Skeletal muscle tissue (tissue), 4 donors: ENCODE measurements around the gene ITGA1. TPM values are rescaled to one million over a fixed set of nuclear protein-coding genes. Genes with fewer than 3 reads are reported as not detected.

Source experiments
- H3K27ac ChIP-seq: one replicate; pipeline ENCODE4 v1.7.0; 2013; ENCODE audit warnings: mild to moderate bottlenecking, low read depth, low read length, inconsistent platforms
- H3K27me3 ChIP-seq, 3 donors: one replicate each; pipeline ENCODE4 v1.7.0; 2013; ENCODE audit warnings: low read length in 3 of 3; ENCODE audit not compliant: control insufficient read depth in 3 of 3, insufficient read depth in 3 of 3
- H3K36me3 ChIP-seq, 3 donors: one replicate each; pipeline ENCODE4 v1.7.0; 2013; ENCODE audit warnings: low read length in 3 of 3; ENCODE audit not compliant: control insufficient read depth in 3 of 3, insufficient read depth in 3 of 3
- H3K4me1 ChIP-seq, 3 donors: one replicate each; pipeline ENCODE4 v1.7.0; 2013; ENCODE audit warnings: low read length in 3 of 3, mild to moderate bottlenecking in 3 of 3; ENCODE audit not compliant: control insufficient read depth in 3 of 3, insufficient read depth in 3 of 3
- H3K4me3 ChIP-seq, 3 donors: one replicate each; pipeline ENCODE4 v1.7.0; 2013; ENCODE audit warnings: low read length in 3 of 3
- H3K9ac ChIP-seq, 3 donors: one replicate each; pipeline ENCODE4 v1.7.0; 2013; ENCODE audit warnings: low read length in 3 of 3, mild to moderate bottlenecking in 3 of 3, moderate library complexity in 2 of 3, low read depth in 1 of 3
- H3K9me3 ChIP-seq, 3 donors: one replicate each; pipeline ENCODE4 v1.7.0; 2013; ENCODE audit warnings: low read length in 3 of 3; ENCODE audit not compliant: control insufficient read depth in 3 of 3
- total RNA-seq: library from RNA; depleted of rRNA; stranded (reverse); fragments of >200 nt; gene quantifications from one replicate; pipeline ENCODE4 v1.2.3, GENCODE V29; 2014
- donor health status: Osteomylitis.

The ITGA1 gene
- total RNA-seq, 1 donor from 2014 or later = 22.4 TPM

DNA sequence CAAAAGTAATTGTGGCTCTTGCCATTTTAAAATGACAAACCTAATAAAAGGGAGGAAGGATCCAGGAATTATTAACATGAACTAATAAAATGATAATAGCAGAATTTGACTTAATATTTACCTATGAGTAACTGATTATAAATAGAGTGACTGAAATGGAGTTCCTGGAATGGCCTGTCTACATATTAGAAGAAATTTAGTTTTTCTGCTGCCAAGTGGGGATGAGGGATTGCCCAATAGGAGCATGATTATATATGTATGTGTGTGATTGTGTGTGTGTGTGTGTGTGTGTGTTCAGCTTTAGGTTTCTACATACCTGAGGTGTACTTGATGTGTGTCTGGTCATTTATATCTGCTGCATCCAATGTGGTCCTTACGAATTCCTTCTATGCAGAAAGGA, 36.6 kb upstream of the ITGA1 start:
- Histone ChIP-seq H3K27ac (no peak overlapping the region), H3K9me3 (no peaks in the 10 kb centered on the region), H3K27me3 (no peaks in the 10 kb centered on the region), H3K36me3 (no peaks in the 10 kb centered on the region), H3K4me3 (no peak overlapping the region), H3K9ac (no peak overlapping the region), H3K4me1 (no peaks in the 10 kb centered on the region)

DNA sequence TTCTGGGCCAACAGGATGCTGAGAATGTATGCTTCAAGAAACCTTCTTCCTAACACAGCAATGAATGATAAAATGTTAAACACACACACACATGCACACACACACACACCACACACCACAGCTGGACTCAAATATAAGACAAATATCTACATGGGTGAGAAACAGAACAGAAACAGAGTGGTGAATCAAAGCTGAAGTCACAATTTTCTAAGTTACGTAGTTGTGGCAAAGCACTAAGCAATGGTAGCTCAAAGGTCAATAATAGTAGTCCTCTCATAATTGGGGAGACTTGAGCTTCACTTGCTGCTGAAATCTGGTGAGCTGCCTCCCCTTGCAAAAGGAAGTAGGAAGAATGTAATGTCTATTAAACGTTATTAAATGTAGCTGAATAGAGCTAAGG, 33.7 kb upstream of the ITGA1 start:
- Histone ChIP-seq H3K36me3 (no peaks in the 10 kb centered on the region), H3K27ac (no peak overlapping the region), H3K4me1 (no peaks in the 10 kb centered on the region), H3K9ac (no peak overlapping the region), H3K9me3 (no peaks in the 10 kb centered on the region), H3K4me3 (no peak overlapping the region), H3K27me3 (no peaks in the 10 kb centered on the region)

DNA sequence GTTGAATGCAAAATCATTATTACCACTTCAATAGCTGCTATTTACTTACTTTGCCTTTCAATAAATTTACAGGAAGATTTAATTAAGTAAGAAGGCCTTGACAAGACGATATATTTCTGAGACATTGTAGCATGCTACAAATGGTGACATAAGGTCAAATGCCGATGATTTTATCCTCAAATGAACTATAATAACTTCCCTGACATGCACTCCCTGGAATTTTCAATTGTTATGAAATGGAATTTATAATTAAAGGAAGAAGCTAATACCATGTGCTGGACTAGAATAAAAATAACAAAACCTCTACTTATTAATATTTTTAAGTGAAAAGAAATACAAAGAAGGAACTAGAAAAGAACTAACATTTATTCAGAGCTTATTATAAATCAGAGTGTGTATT, 30.2 kb upstream of the ITGA1 start:
- H3K9me3 ChIP-seq = no peaks in the 10 kb centered on the region
- no peak overlapping the region for H3K9ac ChIP-seq
- no peaks in the 10 kb centered on the region for H3K27me3 ChIP-seq
- H3K36me3 ChIP-seq = no peaks in the 10 kb centered on the region
- H3K4me3 ChIP-seq = no peak overlapping the region
- H3K27ac ChIP-seq = no peak overlapping the region
- H3K4me1 ChIP-seq = no peaks in the 10 kb centered on the region

DNA sequence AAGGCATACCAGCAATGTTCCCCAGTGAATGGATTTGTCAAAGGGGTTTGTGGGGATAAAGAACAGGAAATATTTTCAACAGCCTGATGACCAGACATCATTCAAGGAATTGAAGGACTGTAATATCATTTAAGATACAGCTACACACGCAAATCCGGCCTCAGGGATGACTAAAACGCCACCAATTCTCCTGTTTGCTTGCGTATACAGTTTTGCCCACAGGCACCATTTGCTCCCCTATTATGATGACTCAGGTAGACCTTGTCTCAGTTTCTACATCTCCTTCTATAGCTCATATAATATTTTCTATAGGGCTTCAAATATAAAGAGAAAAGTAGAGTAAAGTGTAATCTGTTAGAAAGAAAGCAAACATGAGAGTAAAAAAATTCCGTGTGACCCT, 29.7 kb upstream of the ITGA1 start:
- H3K27me3 ChIP-seq = no peaks in the 10 kb centered on the region
- H3K36me3 ChIP-seq = no peaks in the 10 kb centered on the region
- no peak overlapping the region for H3K4me3 ChIP-seq
- no peak overlapping the region for H3K9ac ChIP-seq
- no peak overlapping the region for H3K27ac ChIP-seq
- no peaks in the 10 kb centered on the region for H3K9me3 ChIP-seq
- no peaks in the 10 kb centered on the region for H3K4me1 ChIP-seq

DNA sequence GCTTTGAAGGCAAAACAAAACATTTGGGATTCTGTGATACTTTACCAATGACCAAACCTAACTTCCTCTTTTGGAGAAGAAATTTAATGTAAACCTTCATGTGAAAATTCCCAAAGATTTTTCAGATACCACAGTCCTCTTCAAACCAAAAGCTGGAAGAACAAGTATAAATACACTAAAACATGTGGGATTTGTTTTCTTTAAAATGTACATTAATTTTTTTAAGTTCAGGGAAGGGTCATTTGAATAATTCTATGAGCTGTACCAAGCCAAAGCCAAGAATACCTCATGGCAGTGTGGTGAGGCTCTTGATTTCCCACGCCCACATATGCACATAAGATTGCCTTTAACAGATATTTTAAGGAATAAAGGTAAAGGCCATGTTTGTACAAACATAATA, 28.4 kb upstream of the ITGA1 start:
- H3K4me3 ChIP-seq = no peak overlapping the region
- H3K36me3 ChIP-seq = no peaks in the 10 kb centered on the region
- no peaks in the 10 kb centered on the region for H3K9me3 ChIP-seq
- H3K4me1 ChIP-seq = no peaks in the 10 kb centered on the region
- H3K9ac ChIP-seq = no peak overlapping the region
- no peak overlapping the region for H3K27ac ChIP-seq
- H3K27me3 ChIP-seq = no peaks in the 10 kb centered on the region

DNA sequence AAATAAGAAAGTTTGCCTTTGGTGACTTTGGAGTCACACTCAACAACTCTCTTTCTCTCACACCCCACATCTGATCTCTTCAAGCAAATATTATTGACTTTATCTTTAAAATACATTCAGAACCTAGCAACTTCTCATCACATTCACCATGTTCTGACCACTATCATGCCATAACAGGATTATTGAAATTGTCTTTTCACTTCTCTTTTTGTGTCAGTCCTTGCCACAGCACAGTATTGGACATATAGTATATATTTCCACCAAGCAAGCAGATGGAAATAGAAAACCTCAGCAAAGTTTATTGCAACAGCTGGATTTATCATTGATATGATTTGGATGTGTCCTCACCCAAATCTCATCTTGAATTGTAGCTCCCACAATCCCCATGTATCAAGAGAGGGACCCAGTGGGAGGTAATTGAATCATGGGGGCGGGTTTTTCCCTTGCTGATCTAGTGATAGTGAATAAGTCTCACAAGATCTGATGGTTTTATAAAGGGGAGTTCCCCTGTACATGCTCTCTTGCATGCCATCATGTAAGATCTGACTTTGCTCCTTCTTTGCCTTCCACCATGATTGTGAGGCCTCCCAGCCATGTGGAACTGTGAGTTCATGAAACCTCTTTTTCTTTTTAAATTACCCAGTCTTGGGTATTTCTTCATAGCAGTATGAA, 26.9 kb upstream of the ITGA1 start:
- Histone ChIP-seq H3K27me3 (no peaks in the 10 kb centered on the region), H3K27ac (no peak overlapping the region), H3K9ac (no peak overlapping the region), H3K9me3 (no peaks in the 10 kb centered on the region), H3K36me3 (no peaks in the 10 kb centered on the region), H3K4me1 (no peaks in the 10 kb centered on the region), H3K4me3 (no peak overlapping the region)

DNA sequence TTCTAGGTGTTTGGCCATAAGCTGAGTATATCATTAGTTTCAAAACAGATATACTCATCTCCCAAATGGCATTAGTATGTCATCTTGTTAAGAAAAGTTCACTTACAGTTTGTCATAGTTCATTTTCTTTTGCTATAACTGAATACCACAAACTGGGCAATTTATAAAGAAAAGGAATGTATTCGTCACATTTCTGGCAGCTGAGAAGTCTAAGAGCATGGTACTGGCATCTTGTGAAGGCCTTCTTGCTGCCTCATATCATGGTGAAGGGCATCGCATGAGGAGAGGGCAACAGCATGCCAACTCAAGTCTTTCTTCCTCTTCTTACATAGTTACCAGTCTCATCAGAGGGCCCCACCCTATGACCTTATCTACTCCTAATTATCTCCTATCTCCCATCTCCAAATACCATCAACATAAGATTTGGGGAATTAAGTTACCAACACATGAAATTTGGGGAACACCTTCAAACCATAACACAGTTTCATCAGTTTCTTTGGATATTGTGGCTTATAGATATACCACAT, 20.4 kb upstream of the ITGA1 start:
- Histone ChIP-seq H3K36me3 (no peaks in the 10 kb centered on the region), H3K4me3 (no peak overlapping the region), H3K27ac (no peak overlapping the region), H3K9ac (no peak overlapping the region), H3K9me3 (no peaks in the 10 kb centered on the region), H3K4me1 (no peaks in the 10 kb centered on the region), H3K27me3 (no peaks in the 10 kb centered on the region)

DNA sequence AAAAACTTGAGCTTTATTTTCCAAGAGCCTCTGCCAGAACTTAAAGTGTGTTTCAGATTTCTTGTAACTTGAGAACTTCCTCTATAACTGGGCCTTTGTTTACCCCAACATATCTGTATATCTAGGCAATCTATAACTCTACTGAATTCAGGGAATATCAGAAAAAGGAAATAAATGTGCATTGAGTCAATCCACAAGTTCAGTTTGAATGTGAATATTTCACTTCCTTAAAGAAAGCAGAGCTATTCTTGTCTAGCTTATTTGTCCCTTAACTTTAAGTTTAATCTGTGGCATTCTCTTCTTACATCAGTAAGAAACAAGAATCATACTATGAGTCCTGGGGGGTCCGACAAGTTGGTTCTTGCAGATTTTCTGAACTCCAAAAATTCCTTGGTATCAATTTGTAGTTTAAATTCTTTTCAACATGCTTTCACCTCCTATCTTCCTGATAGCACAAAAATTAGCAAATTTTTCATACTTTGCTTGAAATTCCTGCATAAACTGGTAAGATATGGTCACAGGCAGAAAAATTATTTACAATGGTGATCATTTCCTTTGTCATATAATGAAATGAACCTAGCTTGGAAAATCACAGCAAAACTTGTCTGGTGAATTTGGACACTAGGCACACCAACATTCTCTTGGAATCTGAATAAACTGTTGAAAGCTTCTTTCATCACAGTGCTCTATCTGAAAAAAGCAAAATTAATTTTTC, 19.8 kb upstream of the ITGA1 start:
- Histone ChIP-seq H3K4me1 (no peaks in the 10 kb centered on the region), H3K9me3 (no peaks in the 10 kb centered on the region), H3K9ac (no peak overlapping the region), H3K27me3 (no peaks in the 10 kb centered on the region), H3K27ac (no peak overlapping the region), H3K4me3 (no peak overlapping the region), H3K36me3 (no peaks in the 10 kb centered on the region)

DNA sequence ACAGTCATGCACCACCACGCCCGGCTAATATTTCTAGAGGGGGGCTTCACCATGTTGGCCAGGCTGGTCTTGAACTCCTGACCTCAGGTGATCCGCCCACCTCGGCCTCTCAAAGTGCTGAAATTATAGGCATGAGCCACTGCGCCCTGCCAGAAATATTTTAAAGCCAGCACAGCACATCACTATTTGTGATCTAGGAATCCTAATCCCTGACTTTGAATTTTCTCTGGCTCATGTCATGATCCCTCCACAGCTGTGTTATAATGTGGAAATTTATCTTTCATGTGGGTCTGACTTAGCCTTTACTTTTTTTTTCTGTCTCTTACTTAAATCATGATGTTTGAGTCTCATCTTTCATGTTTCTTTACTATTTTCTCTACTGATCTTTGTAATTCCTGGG, 18.7 kb upstream of the ITGA1 start:
- H3K4me3 ChIP-seq = no peak overlapping the region
- H3K36me3 ChIP-seq = no peaks in the 10 kb centered on the region
- no peak overlapping the region for H3K27ac ChIP-seq
- no peaks in the 10 kb centered on the region for H3K27me3 ChIP-seq
- H3K9me3 ChIP-seq = no peaks in the 10 kb centered on the region
- H3K9ac ChIP-seq = no peak overlapping the region
- H3K4me1 ChIP-seq = no peaks in the 10 kb centered on the region

DNA sequence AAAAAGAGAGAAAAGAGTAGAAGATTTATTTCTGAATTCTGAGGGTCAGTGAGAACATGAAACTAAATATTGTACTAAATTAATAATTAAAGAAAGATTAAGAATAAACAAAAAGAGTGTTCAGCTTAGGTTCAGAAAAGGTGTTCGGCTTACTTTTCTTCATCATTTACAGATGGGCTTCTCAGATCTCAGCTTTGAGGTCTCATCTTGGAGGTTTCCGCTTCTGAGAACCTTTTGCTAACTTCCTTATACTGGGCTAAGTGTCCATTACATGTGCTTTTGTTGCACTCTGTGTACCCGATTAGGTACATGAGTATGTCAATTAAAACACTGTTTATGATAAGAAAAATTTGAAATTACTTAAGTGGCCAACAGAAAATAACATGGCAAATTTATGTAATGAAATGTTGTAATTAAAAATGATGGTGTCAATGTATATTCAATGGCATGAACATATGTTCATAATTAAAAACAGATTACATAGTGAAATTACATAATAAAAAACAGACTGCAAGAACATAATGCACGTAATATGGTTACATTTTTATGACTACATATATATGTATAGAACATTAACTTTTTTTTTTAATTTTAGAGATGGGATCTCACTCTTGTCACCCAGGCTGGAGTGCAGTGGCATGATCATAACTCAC, 17.3 kb upstream of the ITGA1 start:
- no peaks in the 10 kb centered on the region for H3K9me3 ChIP-seq
- no peaks in the 10 kb centered on the region for H3K4me1 ChIP-seq
- no peaks in the 10 kb centered on the region for H3K36me3 ChIP-seq
- no peak overlapping the region for H3K27ac ChIP-seq
- H3K27me3 ChIP-seq = no peaks in the 10 kb centered on the region
- no peak overlapping the region for H3K4me3 ChIP-seq
- no peak overlapping the region for H3K9ac ChIP-seq
